Sigmoid colon (tissue), 3 donors: ENCODE data around the gene TTC21B.

Experiments used
- POLR2A ChIP-seq, 2 donors: fragments of 450-650 bp; IDR thresholded peaks; one replicate each; pipeline ENCODE4 v1.6.1; 2016; ENCODE audit warnings: antibody characterized with exemption in 2 of 2, mild to moderate bottlenecking in 2 of 2, moderate library complexity in 2 of 2
- TF ChIP-seq, protein P1 (sequence below), 4 experiments: fragments of 450-650 bp in 3 of 4; fragments of 200-600 bp in 1 of 4; IDR thresholded peaks; one replicate each; pipeline ENCODE4 v1.5.1; 2016 to 2019; ENCODE audit warnings: antibody characterized with exemption in 4 of 4, mild to moderate bottlenecking in 3 of 4, moderate library complexity in 2 of 4

DNA sequence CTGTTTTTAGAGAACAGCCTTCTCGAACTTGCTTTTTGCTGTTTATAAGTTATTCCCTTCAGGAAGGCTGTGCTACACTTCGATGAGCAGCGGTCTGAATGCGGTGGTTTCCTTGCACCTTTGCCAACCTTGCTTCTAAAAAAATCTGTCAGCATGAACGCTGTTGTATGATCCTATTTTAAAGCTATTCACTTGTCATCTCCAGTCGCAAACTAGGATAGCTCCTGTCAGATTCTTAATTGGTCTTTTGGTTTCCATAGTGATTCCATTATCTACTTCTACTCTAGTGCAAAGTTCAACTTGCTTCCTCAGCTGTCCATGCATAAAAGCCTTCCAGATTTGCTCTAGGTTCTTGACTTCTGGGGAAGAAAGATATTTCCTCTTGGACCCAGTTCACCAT, 83.2 kb downstream of the TTC21B start:
- TF ChIP-seq, protein P1, sequence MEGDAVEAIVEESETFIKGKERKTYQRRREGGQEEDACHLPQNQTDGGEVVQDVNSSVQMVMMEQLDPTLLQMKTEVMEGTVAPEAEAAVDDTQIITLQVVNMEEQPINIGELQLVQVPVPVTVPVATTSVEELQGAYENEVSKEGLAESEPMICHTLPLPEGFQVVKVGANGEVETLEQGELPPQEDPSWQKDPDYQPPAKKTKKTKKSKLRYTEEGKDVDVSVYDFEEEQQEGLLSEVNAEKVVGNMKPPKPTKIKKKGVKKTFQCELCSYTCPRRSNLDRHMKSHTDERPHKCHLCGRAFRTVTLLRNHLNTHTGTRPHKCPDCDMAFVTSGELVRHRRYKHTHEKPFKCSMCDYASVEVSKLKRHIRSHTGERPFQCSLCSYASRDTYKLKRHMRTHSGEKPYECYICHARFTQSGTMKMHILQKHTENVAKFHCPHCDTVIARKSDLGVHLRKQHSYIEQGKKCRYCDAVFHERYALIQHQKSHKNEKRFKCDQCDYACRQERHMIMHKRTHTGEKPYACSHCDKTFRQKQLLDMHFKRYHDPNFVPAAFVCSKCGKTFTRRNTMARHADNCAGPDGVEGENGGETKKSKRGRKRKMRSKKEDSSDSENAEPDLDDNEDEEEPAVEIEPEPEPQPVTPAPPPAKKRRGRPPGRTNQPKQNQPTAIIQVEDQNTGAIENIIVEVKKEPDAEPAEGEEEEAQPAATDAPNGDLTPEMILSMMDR (IDR thresholded peaks at IDR 0.05), result no peak
- no peak for TF ChIP-seq POLR2A (IDR thresholded peaks at IDR 0.05)
